Endothelial cell of umbilical vein (primary cell): Measurements from ENCODE around the gene FRMD5. TPM values are rescaled to one million over a fixed set of nuclear protein-coding genes. Genes with fewer than 3 reads are reported as not detected.
A peak's percentile ranks its signal among the peaks of the same experiment; 100 is the strongest.

Source experiments
- BruUV-seq: library from RNA; stranded (reverse); fragments of 400-500 nt; replicated peaks from 2 replicates; lab custom pipeline; 2021; lab: Mats Ljungman, UMichigan
- CTCF ChIA-PET: fragments of 300-600, 350-600 bp; sonication (Branson Sonifier 250); formaldehyde crosslinking; loops from one replicate; lab custom pipeline; 2021; ENCODE audit warnings: antibody characterized with exemption, inconsistent platforms; lab: Charles Lee
- POLR2A ChIA-PET: fragments of 300-600, 350-600 bp; sonication (Branson Sonifier 250); formaldehyde crosslinking; loops from one replicate; lab custom pipeline; 2021; ENCODE audit warnings: antibody characterized with exemption, inconsistent platforms; lab: Charles Lee
- DNase-seq: peaks from one replicate; pipeline ENCODE4 v3.0.0-alpha.2; 2011; ENCODE audit warnings: low read depth, low spot score
- FAIRE-seq: peaks from 2 replicates; lab custom pipeline; 2011; peaks lifted over from hg19 to GRCh38; lab: Jason Lieb, UNC
- H2AFZ ChIP-seq: 2 replicates; pipeline ENCODE4 v1.6.0; 2012; ENCODE audit warnings: low read depth, low read length, control low read depth, inconsistent platforms
- H3K27ac ChIP-seq: 2 replicates; pipeline ENCODE4 v1.5.1; 2011; ENCODE audit warnings: low read depth, mild to moderate bottlenecking, control low read depth, low read length, moderate library complexity; ENCODE audit not compliant: insufficient read depth
- H3K27me3 ChIP-seq, 2 experiments: 2 replicates each; pipeline versions ENCODE4 v1.6.0 to v1.6.1; 2011; ENCODE audit warnings: low read length in 2 of 2, mixed read lengths in 1 of 2; ENCODE audit not compliant: control insufficient read depth in 2 of 2, insufficient read depth in 2 of 2
- H3K36me3 ChIP-seq, 2 experiments: 2 replicates in 1 of 2; 3 replicates in 1 of 2; pipeline ENCODE4 v1.5.1; 2011; ENCODE audit warnings: low read length in 2 of 2, mild to moderate bottlenecking in 1 of 2, moderate library complexity in 1 of 2; ENCODE audit not compliant: control insufficient read depth in 2 of 2, insufficient read depth in 2 of 2; ENCODE audit errors: extremely low read depth in 1 of 2
- H3K4me1 ChIP-seq: 3 replicates; pipeline ENCODE4 v1.5.1; 2011; ENCODE audit warnings: mild to moderate bottlenecking, low read length; ENCODE audit not compliant: control insufficient read depth, insufficient read depth; ENCODE audit errors: extremely low read depth
- H3K4me2 ChIP-seq: 2 replicates; pipeline ENCODE4 v1.6.1; 2011; ENCODE audit warnings: low read length, control low read depth, mixed read lengths; ENCODE audit not compliant: insufficient read depth
- H3K4me3 ChIP-seq, 3 experiments: fragments of 200-600 bp in 1 of 3; sonication (generic), shearing (Covaris generic) in 1 of 3; replicated peaks in 1 of 3; 2 replicates each; pipeline ENCODE4 v1.5.1; 2011 to 2016; ENCODE audit warnings: control low read depth in 3 of 3, low read length in 3 of 3, mild to moderate bottlenecking in 2 of 3, inconsistent platforms in 1 of 3, low read depth in 1 of 3, moderate library complexity in 1 of 3; ENCODE audit not compliant: insufficient read depth in 1 of 3
- H3K79me2 ChIP-seq: 2 replicates; pipeline ENCODE4 v1.6.0; 2012; ENCODE audit warnings: low read length, inconsistent platforms; ENCODE audit not compliant: control insufficient read depth, insufficient read depth
- H3K9ac ChIP-seq: replicated peaks from 2 replicates; pipeline ENCODE3; 2011; ENCODE audit warnings: low read length, control low read depth; ENCODE audit not compliant: insufficient read depth; ENCODE audit errors: extremely low read depth
- H3K9me1 ChIP-seq: replicated peaks from 3 replicates; pipeline ENCODE4 v1.6.0; 2011; ENCODE audit warnings: mild to moderate bottlenecking, low read length; ENCODE audit not compliant: control insufficient read depth, insufficient read depth; ENCODE audit errors: extremely low read depth
- H3K9me3 ChIP-seq: replicated peaks from 2 replicates; pipeline ENCODE4 v1.5.1; 2012; ENCODE audit warnings: low read length, inconsistent platforms; ENCODE audit not compliant: control insufficient read depth, insufficient read depth
- H4K20me1 ChIP-seq: replicated peaks from 2 replicates; pipeline ENCODE3; 2011; ENCODE audit warnings: mild to moderate bottlenecking, low read length; ENCODE audit not compliant: control insufficient read depth, insufficient read depth; ENCODE audit errors: extremely low read depth
- EZH2 ChIP-seq: IDR thresholded peaks from 2 replicates; pipeline ENCODE4 v1.6.1; 2012; ENCODE audit warnings: borderline replicate concordance, low read depth, mild to moderate bottlenecking, moderate library complexity, low read length, inconsistent platforms; ENCODE audit not compliant: severe bottlenecking
- FOS ChIP-seq: IDR thresholded peaks from 2 replicates; pipeline ENCODE4 v1.6.1; 2011; ENCODE audit warnings: mild to moderate bottlenecking, low read length, moderate library complexity, borderline replicate concordance; ENCODE audit not compliant: insufficient read depth
- GATA2 ChIP-seq: IDR thresholded peaks from 2 replicates; pipeline ENCODE4 v1.7.0; 2011; ENCODE audit warnings: low read depth, mild to moderate bottlenecking, moderate library complexity, mixed read lengths, low read length; ENCODE audit not compliant: insufficient read length, insufficient read depth
- JUN ChIP-seq: IDR thresholded peaks from 2 replicates; pipeline ENCODE4 v1.6.1; 2011; ENCODE audit warnings: borderline replicate concordance, low read depth; ENCODE audit not compliant: insufficient read length, insufficient read depth
- MYC ChIP-seq: IDR thresholded peaks from one replicate; pipeline ENCODE4 v1.6.1; 2011; ENCODE audit warnings: mild to moderate bottlenecking, low read depth, low read length
- POLR2A ChIP-seq: IDR thresholded peaks from 2 replicates; pipeline ENCODE4 v1.6.1; 2012; ENCODE audit warnings: low read depth, mild to moderate bottlenecking, control low read depth, low read length
- POLR2AphosphoS5 ChIP-seq: IDR thresholded peaks from 2 replicates; pipeline ENCODE4 v1.6.1; 2012; ENCODE audit warnings: low read depth, mild to moderate bottlenecking, control low read depth, low read length, moderate library complexity; ENCODE audit not compliant: insufficient read depth
- dilution Hi-C: fragments of 300-500 bp; cut with MboI; formaldehyde crosslinking; loops from one replicate; pipeline ENCODE4 v1.15.0; 2019; ENCODE audit warnings: low sequenced_read_pairs; ENCODE audit not compliant: extremely low pct_ligation_motif_present
- intact Hi-C: fragments of 100-400 bp; cut with micrococcal nuclease; formaldehyde crosslinking; loops from one replicate; pipeline ENCODE4 v1.10.0; 2022
- polyA plus RNA-seq, 4 experiments: library from polyadenylated mRNA; depleted of rRNA in 3 of 4; stranded (reverse) in 3 of 4; unstranded in 1 of 4; fragments of >200 nt; gene quantifications; 2 replicates each; pipeline versions ENCODE4 v1.2.1 to v1.2.3, GENCODE V29; 2011 to 2012; ENCODE audit warnings: missing spikeins in 1 of 4
- total RNA-seq: library from RNA; stranded (reverse); gene quantifications from 2 replicates; pipeline ENCODE4 v1.2.3, GENCODE V29; 2021
- TF ChIP-seq, protein P1 (sequence below): IDR thresholded peaks from 2 replicates; pipeline ENCODE4 v1.6.1; 2011; ENCODE audit not compliant: insufficient read depth, insufficient read length
- TF ChIP-seq, protein P2 (sequence below), 2 donors: IDR thresholded peaks; 1 replicate in 1 of 2; 2 replicates in 1 of 2; pipeline ENCODE4 v1.5.1; 2011; ENCODE audit warnings: low read length in 2 of 2, mild to moderate bottlenecking in 2 of 2, moderate library complexity in 2 of 2, control low read depth in 1 of 2, inconsistent platforms in 1 of 2, low read depth in 1 of 2; ENCODE audit not compliant: insufficient read depth in 1 of 2; ENCODE audit errors: extremely low read depth in 1 of 2

Gene FRMD5
- total and polyA plus RNA-seq, 2 donors (not counting 3 experiments of a cell fraction or from before 2014, with no cell fraction given): 16.7 to 20.2 TPM

DNA sequence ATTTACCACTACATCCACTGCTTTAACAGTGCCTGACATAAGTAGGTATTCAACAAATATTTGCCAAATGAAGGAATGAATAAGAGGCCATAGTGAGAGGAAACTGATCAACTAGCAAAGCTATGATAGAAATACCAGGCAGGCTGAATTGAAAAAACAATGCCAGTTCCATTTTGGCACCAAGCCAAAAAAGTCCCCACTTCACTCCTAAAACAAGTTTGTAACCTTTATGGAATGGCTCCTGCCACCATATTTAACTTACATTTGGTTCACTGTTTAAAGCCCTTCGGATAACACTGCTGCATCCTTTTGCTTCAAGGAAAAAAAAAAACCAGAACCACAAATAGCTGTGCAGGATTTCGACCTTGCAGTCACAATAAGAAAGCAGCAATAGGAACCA is 166.1 kb downstream of the FRMD5 start:
- POLR2A ChIA-PET: interaction anchor here (0.7 kb wide), 1 partner anchor 19 kb away, joined by 3 read pairs; no protein-coding TSS in a partner anchor
- peak overlapping the region; percentile 59 for H3K27ac ChIP-seq

More for the DNA sequence above, 166.1 kb downstream of the FRMD5 start:
- FAIRE-seq: peak; percentile 64
- Histone ChIP-seq H3K9me1 (no peaks in the 10 kb centered on the region), H3K36me3 (no peaks in the 10 kb centered on the region), H3K4me1 (peaks cover 55% of the 10 kb centered on the region), H3K27me3 (no peaks in the 10 kb centered on the region), H3K9me3 (no peaks in the 10 kb centered on the region), H4K20me1 (no peaks in the 10 kb centered on the region), H3K4me3 (no peak overlapping the region), H2AFZ (no peak overlapping the region), H3K4me2 (peak overlapping the region; percentile 26), H3K79me2 (peaks cover 4% of the 10 kb centered on the region), H3K9ac (peak overlapping the region; percentile 25)
- intact Hi-C loops (loop anchor here (2.0 kb wide), 1 partner anchor 38 kb away; no protein-coding TSS in a partner anchor), dilution Hi-C loops (no loop called here)
- CTCF ChIA-PET: interaction anchor here (0.6 to 2.5 kb wide), 8 partner anchors 19 to 193 kb away, joined by 3 to 11 read pairs (median 4); no protein-coding TSS in a partner anchor
- TF ChIP-seq GATA2 (no peak), JUN (no peak), POLR2A (no peak), EZH2 (no peak), MYC (no peak), FOS (no peak), POLR2AphosphoS5 (no peak)
- TF ChIP-seq, protein P1, sequence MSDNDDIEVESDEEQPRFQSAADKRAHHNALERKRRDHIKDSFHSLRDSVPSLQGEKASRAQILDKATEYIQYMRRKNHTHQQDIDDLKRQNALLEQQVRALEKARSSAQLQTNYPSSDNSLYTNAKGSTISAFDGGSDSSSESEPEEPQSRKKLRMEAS: no peak
- TF ChIP-seq, protein P2, sequence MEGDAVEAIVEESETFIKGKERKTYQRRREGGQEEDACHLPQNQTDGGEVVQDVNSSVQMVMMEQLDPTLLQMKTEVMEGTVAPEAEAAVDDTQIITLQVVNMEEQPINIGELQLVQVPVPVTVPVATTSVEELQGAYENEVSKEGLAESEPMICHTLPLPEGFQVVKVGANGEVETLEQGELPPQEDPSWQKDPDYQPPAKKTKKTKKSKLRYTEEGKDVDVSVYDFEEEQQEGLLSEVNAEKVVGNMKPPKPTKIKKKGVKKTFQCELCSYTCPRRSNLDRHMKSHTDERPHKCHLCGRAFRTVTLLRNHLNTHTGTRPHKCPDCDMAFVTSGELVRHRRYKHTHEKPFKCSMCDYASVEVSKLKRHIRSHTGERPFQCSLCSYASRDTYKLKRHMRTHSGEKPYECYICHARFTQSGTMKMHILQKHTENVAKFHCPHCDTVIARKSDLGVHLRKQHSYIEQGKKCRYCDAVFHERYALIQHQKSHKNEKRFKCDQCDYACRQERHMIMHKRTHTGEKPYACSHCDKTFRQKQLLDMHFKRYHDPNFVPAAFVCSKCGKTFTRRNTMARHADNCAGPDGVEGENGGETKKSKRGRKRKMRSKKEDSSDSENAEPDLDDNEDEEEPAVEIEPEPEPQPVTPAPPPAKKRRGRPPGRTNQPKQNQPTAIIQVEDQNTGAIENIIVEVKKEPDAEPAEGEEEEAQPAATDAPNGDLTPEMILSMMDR (IDR thresholded peaks at IDR 0.05; ENCODE audit: extremely low read depth in 1 of 2, insufficient read depth in 1 of 2, low read depth in 1 of 2, low read length in 2 of 2): no peak
- DNase-seq: peak; percentile 73
- no TSS peak for BruUV-seq
